GM13976 (cell line): ENCODE data around the gene SAPCD2.

ENCODE experiments used
- DNase-seq: peaks from one replicate; pipeline ENCODE4 v3.0.0; 2012; ENCODE audit warnings: low spot score
- CTCF ChIP-seq: IDR thresholded peaks from 2 replicates; pipeline ENCODE4 v1.5.1; 2012; ENCODE audit warnings: borderline replicate concordance, mild to moderate bottlenecking; ENCODE audit not compliant: insufficient read depth; ENCODE audit errors: extremely low read depth, missing control alignments, control extremely low read depth
- in situ Hi-C: fragments of 300-500 bp; cut with MboI; formaldehyde crosslinking; loops from one replicate; pipeline ENCODE4 v1.12.0; 2022; ENCODE audit warnings: low sequenced_read_pairs, mixed read lengths, inconsistent platforms; ENCODE audit not compliant: unreplicated experiment

SAPCD2 gene

DNA sequence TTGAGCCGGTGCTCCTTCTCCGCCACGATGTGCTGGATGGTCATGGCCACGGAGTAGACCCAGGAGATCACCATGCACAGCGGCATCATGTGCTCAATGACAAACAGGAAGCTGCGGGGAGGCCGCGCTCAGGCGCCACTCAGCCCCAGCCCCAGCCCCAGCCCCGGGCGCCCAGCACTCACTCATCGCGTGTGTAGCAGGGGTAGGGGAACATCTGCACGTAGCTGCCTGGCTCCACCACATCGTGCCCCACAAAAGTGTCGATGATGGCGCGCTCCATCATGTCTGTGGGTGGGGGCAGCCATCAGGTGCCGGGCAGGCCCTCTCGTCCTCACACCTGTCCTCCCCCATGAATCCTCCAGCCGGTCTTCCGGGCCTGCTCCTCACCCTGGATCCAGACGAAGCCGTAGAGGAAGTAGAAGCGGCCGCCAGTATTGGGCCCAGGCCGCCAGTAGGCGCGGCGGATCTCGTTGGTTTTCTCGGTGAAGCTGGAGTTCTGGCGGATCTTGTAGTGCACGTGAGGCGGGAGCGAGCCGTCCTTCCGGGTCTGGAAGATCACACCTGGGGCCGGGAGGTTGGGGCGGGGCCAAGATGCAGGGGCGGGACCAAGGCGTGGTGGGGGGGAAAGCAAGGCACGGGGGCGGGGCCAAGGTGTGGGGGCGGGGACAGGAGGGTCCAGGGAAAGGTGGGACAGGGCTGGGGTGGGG is 52.4 kb downstream of the SAPCD2 start:
- no peak for DNase-seq
- TF ChIP-seq CTCF = no peak
- in situ Hi-C loops = no loop called here

DNA sequence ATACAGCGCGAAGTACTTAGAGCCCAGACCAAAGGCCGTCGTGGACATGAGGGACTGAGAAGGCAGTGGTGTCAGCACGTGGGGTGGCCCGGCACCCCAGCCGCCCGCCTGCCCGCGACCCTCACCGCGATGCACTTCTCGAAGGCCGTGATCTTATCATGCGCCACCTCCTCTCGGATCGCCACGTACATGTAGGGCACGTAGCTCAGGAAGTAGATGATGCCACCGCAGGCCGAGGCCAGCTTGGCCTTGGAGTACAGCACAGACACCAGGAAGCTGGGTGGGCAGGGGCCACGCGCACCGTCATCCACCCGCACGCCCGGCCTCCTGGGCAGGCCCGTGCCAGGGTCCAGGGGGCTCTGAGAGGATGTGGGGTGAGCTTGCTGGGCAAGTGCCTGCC is 53.3 kb downstream of the SAPCD2 start:
- in situ Hi-C loops = no loop called here
- no peak for TF ChIP-seq CTCF
- no peak for DNase-seq

DNA sequence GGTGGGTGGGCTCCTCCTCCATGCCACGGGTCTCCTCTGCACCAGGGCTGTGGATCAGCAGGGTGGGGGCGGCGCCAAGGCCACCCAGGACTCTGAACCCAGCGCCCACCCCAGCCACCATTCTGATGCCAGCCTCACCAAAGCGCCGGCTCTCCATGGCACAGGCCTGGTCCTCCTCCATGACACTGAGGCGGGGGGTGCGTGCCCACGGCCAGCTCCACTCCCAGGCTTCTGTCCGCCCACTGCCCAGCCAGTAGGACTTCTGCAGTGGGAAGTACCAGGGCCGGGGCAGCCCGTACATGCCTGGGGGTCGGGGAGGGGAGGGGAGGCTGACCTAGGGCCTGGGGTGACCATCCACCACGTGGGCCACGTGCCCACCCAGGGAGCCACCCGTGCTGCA is 53.9 kb downstream of the SAPCD2 start:
- TF ChIP-seq CTCF = no peak
- in situ Hi-C loops = no loop called here
- DNase-seq = no peak

GRCh38 chr9:137015976-137016375 is 54.4 kb downstream of the SAPCD2 start:
- no peak for TF ChIP-seq CTCF
- in situ Hi-C loops = no loop called here
- no peak for DNase-seq

GRCh38 chr9:137015540-137015930 is 54.8 kb downstream of the SAPCD2 start:
- in situ Hi-C loops = no loop called here
- no peak for DNase-seq
- no peak for TF ChIP-seq CTCF

- TF ChIP-seq CTCF = no peak
- in situ Hi-C loops = no loop called here
- no peak for DNase-seq
Measured at GRCh38 chr9:137014776-137015539, 55.4 kb downstream of the SAPCD2 start.

GRCh38 chr9:137014166-137014565 is 56.2 kb downstream of the SAPCD2 start:
- DNase-seq = no peak
- no peak for TF ChIP-seq CTCF
- in situ Hi-C loops = no loop called here
